Ureter (tissue), 1 donor: ENCODE results near the gene DUSP16. TPM values are rescaled to one million over a fixed set of nuclear protein-coding genes. Genes with fewer than 3 reads are reported as not detected.

Source experiments
- DNase-seq: peaks from one replicate; pipeline ENCODE4 v3.0.0-alpha.2; 2020; ENCODE audit warnings: low spot score
- total RNA-seq: library from RNA; stranded (reverse); gene quantifications from one replicate; pipeline ENCODE4 v1.2.4, GENCODE V29; 2023
- donor health status: DM: yes; HTN: yes; CAD: no.

DUSP16 gene
- total RNA-seq, 1 donor from 2014 or later = 77.0 TPM

- DNase-seq = no peak
Observed at GRCh38 chr12:12441429-12441807, 121.2 kb downstream of the DUSP16 start.

GRCh38 chr12:12440784-12441428 lies 121.8 kb downstream of the DUSP16 start:
- DNase-seq = no peak

- no peak for DNase-seq
Observed at GRCh38 chr12:12439636-12440035, 123.0 kb downstream of the DUSP16 start.

GRCh38 chr12:12436831-12437345 lies 125.8 kb downstream of the DUSP16 start:
- no peak for DNase-seq

GRCh38 chr12:12433203-12433731 lies 129.4 kb downstream of the DUSP16 start:
- DNase-seq = no peak

- no peak for DNase-seq
Observed at GRCh38 chr12:12432364-12432763, 130.3 kb downstream of the DUSP16 start.

- no peak for DNase-seq
Observed at GRCh38 chr12:12428961-12429657, 133.6 kb downstream of the DUSP16 start.

- no peak for DNase-seq
Observed at GRCh38 chr12:12428047-12428446, 134.6 kb downstream of the DUSP16 start.

GRCh38 chr12:12427568-12427967 lies 135.1 kb downstream of the DUSP16 start:
- no peak for DNase-seq

- no peak for DNase-seq
Observed at GRCh38 chr12:12425616-12426015, 137.0 kb downstream of the DUSP16 start.

- no peak for DNase-seq
Observed at GRCh38 chr12:12425001-12425400, 137.7 kb downstream of the DUSP16 start.

Other genes starting within 250 kb of the DUSP16 start
- gene MANSC1, start 212.6 kb downstream of the DUSP16 start, total RNA-seq = 38.9 TPM
- 21.6 TPM for gene BORCS5, start 205.8 kb downstream of the DUSP16 start, total RNA-seq
- 26.6 TPM for gene CREBL2, start 49.0 kb upstream of the DUSP16 start, total RNA-seq
- not detected for gene GPR19, start 133.3 kb upstream of the DUSP16 start, total RNA-seq
- gene CDKN1B, start 154.5 kb upstream of the DUSP16 start, total RNA-seq = 52.8 TPM
- 35.9 TPM for gene APOLD1, start 222.8 kb upstream of the DUSP16 start, total RNA-seq